Colonic mucosa (tissue), 4 donors: ENCODE measurements around the gene RAPGEF1. TPM values are rescaled to one million over a fixed set of nuclear protein-coding genes. Genes with fewer than 3 reads are reported as not detected.

Source experiments
- DNase-seq: peaks from one replicate; pipeline ENCODE4 v3.0.0-alpha.2; 2020
- H3K27ac ChIP-seq: fragments of 200-600 bp; one replicate; pipeline ENCODE4 v1.8.0; 2021
- H3K27me3 ChIP-seq: fragments of 200-600 bp; one replicate; pipeline ENCODE4 v1.8.0; 2021
- H3K36me3 ChIP-seq: fragments of 200-600 bp; one replicate; pipeline ENCODE4 v1.8.0; 2021
- H3K4me1 ChIP-seq: fragments of 200-600 bp; one replicate; pipeline ENCODE4 v1.8.0; 2021; ENCODE audit warnings: mild to moderate bottlenecking
- H3K4me3 ChIP-seq: fragments of 200-600 bp; one replicate; pipeline ENCODE4 v1.8.0; 2021
- H3K9ac ChIP-seq, 2 donors: one replicate each; pipeline ENCODE4 v1.7.0; 2013; ENCODE audit warnings: control low read depth in 2 of 2, low read depth in 2 of 2, low read length in 2 of 2
- H3K9me3 ChIP-seq: fragments of 200-600 bp; one replicate; pipeline ENCODE4 v1.8.0; 2021
- CTCF ChIP-seq: fragments of 200-600 bp; IDR thresholded peaks from one replicate; pipeline ENCODE4 v1.8.0; 2022; ENCODE audit warnings: antibody characterized with exemption, mild to moderate bottlenecking
- intact Hi-C: fragments of 100-400 bp; cut with DNase I; formaldehyde crosslinking; loops from one replicate; pipeline ENCODE4 v1.14.1; 2022
- total RNA-seq, 2 donors: library from RNA; stranded (reverse); fragmentation: NEBNext Ultra II Directional in 1 of 2; extraction: Animal tissue kit (Norgen Biotek cat#: 25700) in 1 of 2; gene quantifications; one replicate each; pipeline ENCODE4 v1.2.1, GENCODE V29; 2021
- donor health status: healthy.
- donor health status: DM: no; HTN: no; CAD: no.
- donor health status: DM: no; HTN: no; CAD: no.

The RAPGEF1 gene
- total RNA-seq, 2 donors from 2014 or later: 47.2 to 58.6 TPM

GRCh38 chr9:131621551-131622358 lies 118.1 kb downstream of the RAPGEF1 start:
- H3K4me1 ChIP-seq: no peaks in the 10 kb centered on the region
- H3K9me3 ChIP-seq: no peaks in the 10 kb centered on the region
- peaks cover 13% of the 10 kb centered on the region for H3K36me3 ChIP-seq
- intact Hi-C loops: no loop called here
- no peak for TF ChIP-seq CTCF
- H3K27me3 ChIP-seq: no peaks in the 10 kb centered on the region
- no peak overlapping the region for H3K27ac ChIP-seq
- no peak overlapping the region for H3K9ac ChIP-seq
- H3K4me3 ChIP-seq: no peak overlapping the region
- no peak for DNase-seq

- H3K36me3 ChIP-seq: peaks cover 13% of the 10 kb centered on the region
- H3K4me3 ChIP-seq: no peak overlapping the region
- no peak overlapping the region for H3K9ac ChIP-seq
- intact Hi-C loops: no loop called here
- H3K9me3 ChIP-seq: no peaks in the 10 kb centered on the region
- H3K4me1 ChIP-seq: no peaks in the 10 kb centered on the region
- no peak overlapping the region for H3K27ac ChIP-seq
- H3K27me3 ChIP-seq: no peaks in the 10 kb centered on the region
- no peak for TF ChIP-seq CTCF
- no peak for DNase-seq
Measured at GRCh38 chr9:131620764-131621520, 118.9 kb downstream of the RAPGEF1 start.

GRCh38 chr9:131619680-131620079 lies 120.2 kb downstream of the RAPGEF1 start:
- intact Hi-C loops: no loop called here
- H3K9me3 ChIP-seq: no peaks in the 10 kb centered on the region
- no peaks in the 10 kb centered on the region for H3K4me1 ChIP-seq
- H3K27ac ChIP-seq: no peak overlapping the region
- no peak for DNase-seq
- H3K9ac ChIP-seq: no peak overlapping the region
- H3K4me3 ChIP-seq: no peak overlapping the region
- H3K36me3 ChIP-seq: peaks cover 13% of the 10 kb centered on the region
- H3K27me3 ChIP-seq: no peaks in the 10 kb centered on the region
- no peak for TF ChIP-seq CTCF

- H3K27ac ChIP-seq: no peak overlapping the region
- DNase-seq: no peak
- intact Hi-C loops: no loop called here
- H3K4me3 ChIP-seq: no peak overlapping the region
- H3K27me3 ChIP-seq: no peaks in the 10 kb centered on the region
- no peaks in the 10 kb centered on the region for H3K9me3 ChIP-seq
- no peaks in the 10 kb centered on the region for H3K4me1 ChIP-seq
- H3K36me3 ChIP-seq: peaks cover 13% of the 10 kb centered on the region
- H3K9ac ChIP-seq: no peak overlapping the region
- TF ChIP-seq CTCF: no peak
Measured at GRCh38 chr9:131618785-131619184, 121.1 kb downstream of the RAPGEF1 start.

GRCh38 chr9:131618071-131618479 lies 121.8 kb downstream of the RAPGEF1 start:
- no peaks in the 10 kb centered on the region for H3K9me3 ChIP-seq
- H3K36me3 ChIP-seq: peaks cover 13% of the 10 kb centered on the region
- H3K9ac ChIP-seq: no peak overlapping the region
- TF ChIP-seq CTCF: no peak
- H3K4me1 ChIP-seq: no peaks in the 10 kb centered on the region
- H3K27ac ChIP-seq: no peak overlapping the region
- no peak overlapping the region for H3K4me3 ChIP-seq
- DNase-seq: no peak
- intact Hi-C loops: no loop called here
- H3K27me3 ChIP-seq: no peaks in the 10 kb centered on the region
